ENCODE measurements around the gene MED19.
"Not testable (repeated sequence)": the region's sequence is repeated elsewhere in the genome, so short reads cannot be mapped to it uniquely, and the experiment has no call there.

Gene MED19

GRCh38 chr11:57704932-57705331 is 7.1 kb downstream of the MED19 start:
- DNase-seq: no peak

DNA sequence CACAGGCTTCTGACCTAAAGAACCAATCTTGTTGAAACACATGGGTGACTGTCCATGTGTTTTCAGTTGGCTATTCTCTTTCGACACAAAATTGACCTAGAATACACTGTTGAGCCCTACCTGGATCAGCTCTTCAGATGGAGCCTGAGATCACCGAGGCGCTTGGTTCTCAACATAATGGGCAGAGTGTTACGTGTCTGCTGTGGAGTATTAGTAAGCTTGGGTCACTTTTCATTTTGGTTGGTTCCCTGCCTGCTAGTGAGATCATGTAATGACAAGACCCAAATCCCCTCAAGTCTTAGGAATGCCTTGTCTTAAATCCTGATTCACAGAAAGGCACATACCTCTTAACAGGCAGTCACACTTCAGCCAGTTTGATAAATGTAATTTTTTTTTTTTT is 8.7 kb downstream of the MED19 start:
- DNase-seq: no peak

DNA sequence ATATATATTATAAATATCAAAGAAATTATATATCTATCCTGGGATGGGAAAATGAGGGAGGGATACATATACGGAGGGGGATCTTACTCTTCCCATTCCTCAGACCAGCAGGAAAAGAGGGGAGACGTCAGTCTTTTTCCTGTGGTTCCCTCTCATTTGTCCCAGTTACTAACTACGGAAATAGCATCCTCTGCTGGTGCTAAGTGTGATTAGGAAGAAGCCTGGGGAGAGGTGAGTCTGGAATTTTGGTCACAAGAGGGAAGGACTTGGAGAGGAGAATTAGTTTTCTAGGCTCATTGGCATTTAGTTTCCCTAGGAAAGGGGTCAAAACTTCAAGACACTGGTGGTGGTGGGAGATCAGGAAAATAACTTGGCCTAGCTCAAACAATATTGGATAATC is 11.6 kb downstream of the MED19 start:
- no peak for DNase-seq

DNA sequence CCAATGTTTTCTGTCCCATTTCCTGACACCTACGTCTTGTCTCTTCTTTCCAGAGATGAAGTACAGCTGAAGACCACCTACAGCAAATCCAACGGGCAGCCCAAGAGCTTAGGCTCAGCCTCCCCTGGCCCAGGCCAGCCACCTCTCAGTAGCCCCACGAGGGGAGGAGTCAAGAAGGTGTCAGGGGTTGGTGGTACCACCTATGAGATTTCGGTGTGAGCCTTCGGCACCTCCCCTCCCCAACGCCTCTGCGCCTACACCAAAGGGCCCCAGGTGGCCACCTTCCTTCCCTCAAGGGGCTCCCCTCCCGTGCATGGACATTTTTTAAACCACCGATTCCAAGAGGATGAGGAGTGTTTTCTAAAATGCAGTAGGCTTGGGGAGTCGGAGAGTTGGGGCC is 12.2 kb downstream of the MED19 start:
- no peak for DNase-seq

DNA sequence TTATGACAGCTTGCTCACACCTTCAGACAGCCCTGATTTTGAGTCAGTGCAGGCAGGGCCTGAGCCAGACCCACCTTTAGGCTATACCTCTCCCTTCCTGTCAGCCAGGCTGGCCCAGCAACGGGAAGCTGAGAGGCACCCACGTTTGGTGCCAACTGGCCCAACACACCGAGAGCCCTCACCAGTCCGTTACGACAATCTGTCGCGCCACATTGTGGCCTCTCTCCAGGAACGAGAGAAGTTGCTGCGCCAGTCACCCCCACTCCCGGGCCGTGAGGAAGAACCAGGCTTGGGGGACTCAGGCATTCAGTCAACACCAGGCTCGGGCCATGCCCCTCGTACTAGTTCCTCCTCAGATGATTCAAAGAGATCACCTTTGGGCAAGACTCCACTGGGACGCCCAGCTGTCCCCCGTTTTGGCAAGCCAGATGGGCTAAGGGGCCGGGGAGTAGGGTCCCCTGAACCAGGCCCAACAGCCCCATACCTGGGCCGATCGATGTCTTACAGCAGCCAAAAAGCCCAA is 13.1 kb downstream of the MED19 start:
- DNase-seq: no peak

- DNase-seq: not testable (repeated sequence)
Observed at GRCh38 chr11:57690474-57690873, 21.5 kb downstream of the MED19 start.

DNA sequence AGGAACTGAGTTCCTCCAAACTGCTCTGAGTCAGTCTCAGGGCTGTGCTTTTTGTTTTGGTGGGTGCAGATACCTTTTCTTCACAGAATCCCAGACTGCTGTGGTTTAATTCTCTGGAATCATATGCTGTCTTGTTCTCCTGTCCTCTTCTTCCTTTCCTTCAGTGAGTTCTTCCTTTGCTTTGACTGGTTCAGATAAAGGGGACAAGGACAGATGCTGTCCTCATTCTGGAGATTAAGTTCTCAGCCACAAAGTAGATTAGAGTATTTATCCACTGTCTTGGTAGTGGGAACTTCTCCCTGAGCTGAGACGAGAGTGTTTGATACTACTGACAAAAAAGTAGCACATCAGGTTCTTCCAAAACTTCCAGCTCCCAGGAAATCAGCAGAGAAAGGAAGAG is 30.8 kb downstream of the MED19 start:
- no peak for DNase-seq

DNA sequence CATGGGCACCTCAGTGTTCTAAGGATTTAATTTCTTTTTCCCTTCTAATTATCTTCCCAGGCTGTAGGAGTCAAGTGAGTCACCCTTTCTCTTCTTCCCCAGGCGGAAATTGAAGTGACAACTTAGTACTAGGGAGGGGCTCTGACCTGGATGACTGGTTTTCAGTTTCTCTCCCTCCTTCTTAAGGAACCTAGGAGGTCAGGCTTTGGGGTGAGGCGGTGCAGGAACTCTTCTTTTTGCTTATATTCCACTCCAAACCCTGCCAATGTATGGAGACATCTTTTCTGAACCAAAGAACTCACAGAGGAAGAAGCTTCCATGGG is 31.5 kb downstream of the MED19 start:
- DNase-seq: no peak

- no peak for DNase-seq
Observed at GRCh38 chr11:57679396-57679795, 32.6 kb downstream of the MED19 start.

GRCh38 chr11:57675176-57675941 is 36.7 kb downstream of the MED19 start:
- no peak for DNase-seq

- no peak for DNase-seq
Observed at GRCh38 chr11:57674251-57674650, 37.8 kb downstream of the MED19 start.

DNA sequence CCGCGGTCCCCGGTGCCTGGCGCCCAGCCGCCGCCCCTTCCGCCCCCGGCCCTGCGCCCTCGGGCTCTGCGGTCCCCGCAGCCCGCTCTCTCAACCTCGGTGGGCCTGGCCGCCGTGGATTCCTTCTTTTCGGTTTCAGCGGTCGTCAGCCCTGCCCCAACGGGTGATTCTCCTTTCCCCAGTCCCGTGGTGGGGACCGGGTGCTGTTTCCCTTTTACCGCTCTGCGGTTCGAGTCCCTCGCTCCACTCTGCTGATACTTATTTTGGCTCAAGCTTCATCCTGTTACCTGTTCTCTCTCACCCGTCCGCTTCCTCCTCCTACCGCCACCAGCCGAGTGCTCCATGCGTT is 43.6 kb downstream of the MED19 start:
- no peak for DNase-seq

GRCh38 chr11:57667736-57668433 is 44.1 kb downstream of the MED19 start, which contains the start of gene ZDHHC5:
Gene ZDHHC5, plus strand, starts transcription at chr11:57668114. Its CDS starts 4,977 bp downstream, at chr11:57673091.
- peak; percentile 100 for DNase-seq

DNA sequence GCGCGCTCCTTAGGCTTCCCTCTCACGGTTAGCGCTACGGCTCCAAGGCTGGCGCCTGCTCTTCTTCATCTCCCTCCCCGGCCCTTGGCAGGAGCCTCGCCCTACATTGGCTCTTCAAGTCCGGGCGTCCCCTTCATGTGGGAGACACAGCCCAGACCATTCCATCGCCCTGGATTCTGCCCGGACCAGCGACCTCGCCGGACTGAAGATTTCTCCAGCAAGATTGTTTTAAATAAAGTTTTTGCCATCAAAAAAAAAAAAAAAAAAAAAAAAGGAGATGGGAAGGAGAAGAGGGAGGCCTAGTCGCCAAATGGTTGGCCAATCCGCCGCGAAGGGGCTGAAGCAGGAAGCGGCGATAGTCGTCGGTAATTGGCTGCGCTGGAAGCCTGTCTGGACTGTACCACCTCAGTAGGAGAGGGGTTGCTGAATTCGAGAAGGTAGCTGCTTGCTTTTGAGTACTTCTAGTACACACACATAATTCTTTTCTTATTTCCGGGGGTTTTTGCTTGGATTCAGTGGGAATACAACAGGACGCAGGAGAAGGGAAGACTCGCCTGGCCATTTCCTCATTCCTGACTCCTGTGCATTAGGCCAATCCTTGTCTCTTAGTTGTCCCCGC is 44.8 kb downstream of the MED19 start:
- peak; percentile 99 for DNase-seq

DNA sequence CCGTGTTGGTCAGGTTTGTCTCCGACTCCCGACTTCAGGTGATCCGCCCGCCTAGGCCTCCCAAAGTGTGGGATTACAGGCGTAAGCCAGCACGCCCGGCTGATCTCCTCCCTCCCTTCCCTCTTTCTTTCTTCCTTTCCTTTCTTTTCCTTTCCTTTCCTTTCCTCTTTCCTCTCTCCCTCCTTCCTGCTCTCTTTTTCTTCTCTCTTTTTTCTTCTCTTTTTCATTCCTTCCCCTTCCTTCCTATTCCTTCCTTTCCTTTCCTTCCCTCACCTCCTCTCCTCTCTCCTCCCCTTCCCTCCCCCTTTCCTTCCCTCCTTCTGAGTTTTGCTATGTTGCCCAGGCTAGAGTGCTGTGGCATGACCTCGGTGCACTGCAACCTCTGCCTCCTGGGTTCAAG is 48.0 kb downstream of the MED19 start:
- DNase-seq: no peak

- DNase-seq: no peak
Observed at GRCh38 chr11:57662893-57663292, 49.1 kb downstream of the MED19 start.

DNA sequence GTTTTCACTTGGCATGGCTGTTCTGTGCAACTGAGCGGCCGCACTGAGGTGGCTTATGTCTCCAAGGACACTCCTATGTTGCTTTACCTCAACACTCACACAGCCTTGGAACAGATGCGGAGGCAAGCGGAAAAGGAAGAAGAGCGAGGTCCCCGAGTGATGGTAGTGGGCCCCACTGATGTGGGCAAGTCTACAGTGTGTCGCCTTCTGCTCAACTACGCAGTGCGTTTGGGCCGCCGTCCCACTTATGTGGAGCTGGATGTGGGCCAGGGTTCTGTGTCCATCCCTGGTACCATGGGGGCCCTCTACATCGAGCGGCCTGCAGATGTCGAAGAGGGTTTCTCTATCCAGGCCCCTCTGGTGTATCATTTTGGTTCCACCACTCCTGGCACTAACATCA is 52.3 kb downstream of the MED19 start:
- no peak for DNase-seq

- no peak for DNase-seq
Observed at GRCh38 chr11:57658023-57658361, 54.0 kb downstream of the MED19 start.

DNA sequence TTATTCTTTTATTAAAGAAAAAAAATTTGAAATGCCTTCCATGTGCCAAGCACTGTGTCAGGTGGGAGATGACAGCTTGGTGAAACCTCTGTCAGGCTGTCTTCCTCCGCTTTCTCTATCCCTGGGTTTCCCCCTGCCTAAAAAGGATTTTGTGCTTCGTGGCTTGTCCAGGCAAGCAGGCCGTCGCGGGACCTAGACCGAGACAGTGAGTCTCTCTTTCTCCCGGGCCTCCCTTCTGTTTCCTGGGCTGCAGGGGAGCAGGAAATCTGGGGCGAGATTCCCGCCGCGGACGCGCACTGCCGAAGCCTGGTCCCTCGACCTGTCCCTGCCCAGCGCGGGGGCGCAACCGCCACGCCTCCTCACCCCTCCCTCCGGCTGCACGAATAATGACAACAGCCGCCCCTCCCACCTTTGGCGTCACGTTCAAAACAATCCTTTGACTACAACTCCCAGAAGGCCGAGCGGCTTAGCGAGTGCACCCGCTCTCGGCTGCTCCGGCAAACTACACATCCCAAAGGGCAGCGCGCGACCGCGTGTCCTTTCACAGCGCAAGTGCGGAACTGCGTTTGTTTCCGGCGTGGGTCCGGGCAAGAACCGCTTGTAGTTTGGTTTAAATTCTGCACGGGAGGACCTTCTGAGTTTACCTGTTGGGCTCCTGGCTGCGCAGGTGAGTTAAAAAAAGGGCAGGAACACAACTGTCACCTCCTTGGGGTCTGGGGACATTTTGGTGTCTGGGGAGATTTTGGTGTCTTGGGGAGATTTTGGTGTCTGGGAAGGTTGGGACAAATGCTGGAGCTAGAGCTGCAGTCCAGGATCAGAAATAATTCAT is 54.6 kb downstream of the MED19 start, which contains the start of gene CLP1:
Gene CLP1, plus strand, starts transcription at position 569 of the 829 bp plus-strand sequence. CDS start 1,715 bp downstream, outside the sequence.
- peak; percentile 99 for DNase-seq

- no peak for DNase-seq
Observed at GRCh38 chr11:57656885-57657193, 55.2 kb downstream of the MED19 start.
